Right forelimb (tissue), 1 donor: Measurements from ENCODE around the gene CCDC152.
"Not testable (repeated sequence)": the region's sequence is repeated elsewhere in the genome, so short reads cannot be mapped to it uniquely, and the experiment has no call there.

Source experiments
- DNase-seq: peaks from one replicate; pipeline ENCODE4 v3.0.0-alpha.2; 2018

CCDC152 gene

DNA sequence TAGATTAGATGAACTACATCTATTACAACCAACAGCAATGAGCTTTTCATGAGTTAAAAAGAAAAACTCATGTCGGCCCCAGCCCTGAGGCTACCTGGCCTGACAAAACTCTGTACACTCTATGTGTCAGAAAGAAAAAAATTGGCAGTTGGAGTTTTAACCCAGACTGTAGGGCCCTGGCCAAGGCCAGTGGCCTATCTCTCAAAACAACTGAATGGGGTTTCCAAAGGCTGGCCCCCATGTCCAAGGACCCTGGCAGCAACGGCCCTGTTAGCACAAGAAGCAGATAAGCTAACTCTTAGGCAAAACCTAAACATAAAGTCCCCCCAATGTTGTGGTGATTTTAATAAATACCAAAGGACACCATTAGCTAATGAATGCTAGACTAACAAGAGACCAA lies 59.9 kb downstream of the CCDC152 start:
- not testable (repeated sequence) for DNase-seq

DNA sequence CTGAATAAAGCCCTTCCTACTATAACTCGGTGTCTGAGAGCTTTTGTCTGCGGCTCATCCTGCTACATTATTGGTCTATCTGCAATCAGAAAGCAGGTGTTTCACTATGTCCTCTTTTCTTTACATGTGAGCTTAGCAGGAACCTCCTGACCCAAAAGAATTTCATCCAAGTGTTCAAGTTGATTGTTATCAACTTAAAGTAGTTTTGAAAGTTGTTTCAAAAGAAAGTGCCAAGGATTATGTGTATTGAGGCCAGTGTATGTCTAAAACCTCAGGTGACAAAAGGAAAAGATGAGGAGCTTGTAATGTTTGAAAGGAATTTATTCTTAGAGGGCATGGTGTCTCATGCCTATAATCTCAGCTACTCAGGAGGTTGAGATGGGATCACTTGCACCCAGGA lies 63.1 kb downstream of the CCDC152 start:
- DNase-seq = no peak

DNA sequence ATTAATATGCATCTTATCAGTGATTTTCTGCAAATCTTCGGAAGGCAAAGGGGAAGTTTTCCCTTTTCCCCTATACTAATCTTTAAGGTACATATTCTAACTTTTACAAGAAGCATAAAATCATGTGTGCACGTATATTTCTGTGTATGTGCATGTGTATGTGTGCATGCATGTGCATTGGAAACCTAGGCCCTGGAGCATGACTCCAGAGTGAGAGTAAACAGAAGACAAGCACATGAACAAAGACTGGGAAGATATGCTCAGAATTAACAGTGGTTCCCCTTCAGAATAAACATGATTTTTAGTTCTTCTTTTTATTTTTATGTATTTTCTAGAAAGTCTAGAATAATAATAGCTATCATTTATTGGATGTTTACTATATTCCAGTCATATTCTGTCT lies 65.9 kb downstream of the CCDC152 start:
- DNase-seq = no peak

DNA sequence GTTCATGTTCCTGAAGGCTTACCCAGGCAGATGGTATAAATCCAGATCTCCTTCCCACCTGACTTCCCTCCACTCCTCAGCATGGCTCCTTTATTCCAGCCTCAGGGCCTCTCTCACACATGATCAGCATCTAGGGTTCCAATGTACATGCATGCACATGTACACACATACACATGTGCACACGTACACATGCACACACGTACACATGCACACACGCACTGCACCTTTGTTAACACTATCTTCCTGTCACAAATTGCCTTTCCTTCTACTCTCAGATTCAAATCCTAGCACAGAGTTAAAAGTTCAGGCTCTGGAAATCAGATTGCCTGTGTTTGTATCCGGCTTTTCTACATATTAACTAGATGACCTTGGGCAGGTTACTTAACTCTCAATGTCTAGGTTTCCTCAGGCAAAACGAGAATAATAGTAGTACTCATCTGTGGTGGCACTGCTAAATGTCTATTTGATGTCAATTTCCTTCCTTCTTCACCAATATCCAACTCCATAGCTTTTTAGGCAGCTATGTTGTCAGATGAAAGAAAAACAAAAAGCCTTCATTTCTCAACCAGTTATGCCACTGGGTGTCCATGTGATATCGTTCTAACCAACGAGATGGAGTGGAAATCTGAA lies 67.8 kb downstream of the CCDC152 start:
- DNase-seq = no peak

DNA sequence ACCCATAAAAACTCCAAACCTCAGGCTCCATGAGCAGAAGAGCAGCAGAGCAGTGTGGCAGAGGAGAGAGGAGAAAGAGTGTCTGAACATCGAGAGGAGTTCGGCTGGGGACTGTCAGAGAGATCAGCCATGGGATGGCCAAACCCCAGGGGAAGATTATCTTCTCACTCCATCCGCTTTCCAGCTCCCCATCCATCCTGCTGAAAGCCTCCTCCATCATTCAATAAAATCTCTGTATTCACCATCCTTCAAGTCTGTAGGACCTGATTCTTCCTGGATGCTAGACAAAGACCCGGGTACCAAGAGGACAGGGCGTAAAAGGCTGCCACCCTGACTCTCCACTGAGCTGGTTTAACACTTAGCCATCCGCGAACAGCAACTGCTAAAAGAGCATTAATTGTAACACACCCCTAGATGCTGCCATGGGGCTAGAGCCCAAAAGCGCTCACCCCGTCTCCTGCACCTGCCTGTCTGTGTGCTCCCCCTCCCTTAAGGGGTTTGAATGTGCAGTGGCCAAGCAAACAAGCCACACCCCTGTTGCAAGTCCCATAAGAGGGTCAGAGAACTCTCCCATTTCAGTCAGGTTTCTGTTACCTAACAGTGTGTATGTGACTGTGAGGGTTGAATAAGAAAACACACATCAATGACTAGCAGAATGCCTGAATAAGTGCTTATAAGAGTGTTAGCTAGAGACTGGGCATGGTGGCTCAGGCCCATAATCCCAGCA lies 69.0 kb downstream of the CCDC152 start:
- no peak for DNase-seq

DNA sequence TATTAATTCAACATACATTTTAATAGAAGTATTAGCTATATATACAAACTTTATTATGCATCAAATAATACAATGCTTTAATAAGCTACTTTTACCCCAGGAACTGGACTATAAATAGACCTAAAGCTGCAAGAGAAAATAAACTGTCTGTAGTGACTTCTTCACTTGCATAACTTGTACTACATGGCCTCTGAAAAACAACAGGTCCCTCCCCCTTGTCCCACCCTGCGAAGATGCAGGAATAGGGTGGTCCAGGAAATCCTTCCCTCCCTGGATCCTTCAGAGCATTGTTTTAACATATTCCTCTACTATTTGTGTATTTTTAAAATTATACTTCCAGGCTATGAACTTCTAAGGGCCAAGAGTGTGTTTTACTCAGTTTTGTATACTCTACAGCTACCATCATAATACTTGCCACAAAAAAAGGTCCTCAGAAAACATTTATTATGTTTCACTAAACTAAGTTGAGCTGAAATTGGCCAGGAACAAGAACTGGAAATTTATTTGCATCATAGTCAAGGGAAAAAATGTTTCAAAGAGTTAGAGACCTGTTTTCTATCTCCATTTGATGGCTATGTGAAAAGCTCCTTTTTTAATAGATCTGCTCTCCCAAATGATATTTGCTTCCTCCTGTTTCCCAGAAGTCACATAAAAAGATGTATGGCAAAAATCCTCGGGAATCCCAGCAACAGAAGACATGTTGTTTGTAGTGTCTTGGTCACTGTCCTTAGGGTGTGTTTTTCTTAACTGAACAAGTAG lies 70.3 kb downstream of the CCDC152 start:
- no peak for DNase-seq

DNA sequence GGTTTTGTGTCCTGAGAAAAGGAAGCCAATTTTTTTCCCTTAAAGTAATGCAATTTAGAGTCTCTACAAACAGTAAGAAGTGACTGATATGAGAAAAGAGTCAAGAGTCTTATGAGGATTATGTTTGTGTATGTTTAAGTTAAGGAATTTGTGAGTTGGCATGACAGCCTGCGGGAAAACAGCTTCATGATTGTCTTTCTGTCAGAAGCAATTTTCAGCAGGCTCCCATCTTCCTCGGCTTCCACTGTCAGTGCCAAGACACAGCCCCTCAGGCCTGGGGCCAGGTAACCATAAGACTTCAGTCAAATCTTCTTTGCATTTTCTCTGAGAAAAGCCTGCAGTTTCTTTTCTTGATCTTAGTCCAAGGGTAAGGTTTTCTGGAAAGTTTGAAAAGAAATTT lies 72.1 kb downstream of the CCDC152 start:
- DNase-seq = peak; percentile 68

DNA sequence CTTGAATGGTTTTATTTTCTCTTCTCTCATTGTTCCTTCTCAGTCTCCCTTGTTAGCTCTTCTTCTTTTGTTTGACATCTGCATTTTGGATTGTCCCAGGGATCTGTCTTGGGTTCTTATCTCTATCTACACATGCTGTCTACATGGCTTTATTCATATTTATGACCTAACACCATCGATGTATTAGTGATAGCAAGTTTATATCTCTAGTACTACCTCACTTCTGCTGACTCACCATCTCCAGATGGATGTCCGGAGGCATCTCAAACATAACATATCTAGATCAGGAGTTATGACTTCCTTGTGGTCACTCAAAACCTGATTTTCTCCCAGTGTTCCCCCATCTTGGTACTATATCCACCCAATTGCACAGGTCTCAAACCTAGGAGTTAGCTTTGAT lies 74.3 kb downstream of the CCDC152 start:
- DNase-seq = no peak

DNA sequence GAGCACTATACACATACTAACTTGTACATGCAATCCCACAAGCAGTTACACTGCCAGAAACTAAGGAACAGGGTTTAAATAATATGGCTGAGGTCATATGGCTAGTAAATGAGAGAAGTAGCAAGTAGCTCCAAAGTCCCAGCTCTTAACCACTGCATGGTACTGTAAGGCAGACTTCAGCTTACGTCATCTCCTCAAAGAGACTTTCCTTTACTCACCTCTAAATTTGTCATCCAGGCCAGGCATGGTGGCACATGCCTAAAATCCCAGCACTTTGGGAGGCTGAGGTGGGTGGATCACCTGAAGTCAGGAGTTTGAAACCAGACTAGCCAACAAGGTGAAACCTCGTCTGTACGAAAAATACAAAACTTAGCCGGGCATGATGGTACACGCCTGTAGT lies 75.4 kb downstream of the CCDC152 start:
- no peak for DNase-seq

DNA sequence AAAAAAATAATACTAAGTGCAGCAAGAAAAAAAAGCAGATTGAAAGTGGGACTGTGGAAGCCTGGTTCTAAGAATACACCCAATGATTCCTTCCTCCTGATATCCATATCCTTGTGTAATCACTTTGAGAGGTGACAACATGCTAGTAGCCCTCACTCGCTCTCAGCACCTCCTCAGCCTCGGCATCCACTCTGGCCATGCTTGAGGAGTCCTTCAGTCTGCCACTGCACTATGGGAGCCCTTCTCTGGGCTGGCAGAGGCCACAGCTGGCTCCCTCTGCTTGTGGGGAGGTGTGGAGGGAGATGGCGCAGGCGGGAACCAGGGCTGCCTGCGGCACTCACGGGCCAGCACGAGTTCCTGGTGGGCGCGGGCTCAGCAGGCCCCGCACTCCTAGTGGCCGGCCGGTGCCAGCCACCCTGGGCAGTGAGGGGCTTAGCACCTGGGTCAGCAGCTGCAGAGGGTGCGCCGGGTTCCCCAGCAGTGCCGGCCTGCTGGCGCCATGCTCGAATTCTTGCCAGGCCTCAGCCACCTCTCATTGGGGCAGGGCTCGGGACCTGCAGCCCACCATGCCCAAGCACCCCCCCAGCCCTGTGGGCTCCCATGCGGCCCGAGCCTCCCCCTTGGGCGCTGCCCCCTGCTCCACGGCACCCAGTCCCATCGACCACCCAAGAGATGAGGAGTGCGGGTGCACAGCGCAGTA lies 79.6 kb downstream of the CCDC152 start:
- DNase-seq = no peak

DNA sequence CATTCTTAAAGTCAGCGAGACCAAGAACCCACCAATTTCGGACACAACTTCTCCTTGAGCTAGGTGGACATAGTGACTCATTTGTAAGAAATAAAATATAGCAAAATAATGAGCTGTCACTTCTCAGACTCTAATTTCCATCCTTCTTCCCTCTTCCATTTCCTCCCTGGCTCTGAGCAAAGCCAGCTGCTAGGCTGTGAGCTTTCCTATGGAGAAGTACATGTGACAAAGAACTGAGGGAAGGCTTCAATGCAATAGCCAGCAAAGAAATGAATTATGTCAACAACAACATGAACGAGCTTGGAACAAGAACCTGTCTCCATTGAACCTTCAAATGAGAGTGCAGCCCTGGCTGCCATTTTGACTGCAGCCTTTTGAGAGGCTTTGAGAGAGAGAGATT lies 81.0 kb downstream of the CCDC152 start:
- DNase-seq = no peak

DNA sequence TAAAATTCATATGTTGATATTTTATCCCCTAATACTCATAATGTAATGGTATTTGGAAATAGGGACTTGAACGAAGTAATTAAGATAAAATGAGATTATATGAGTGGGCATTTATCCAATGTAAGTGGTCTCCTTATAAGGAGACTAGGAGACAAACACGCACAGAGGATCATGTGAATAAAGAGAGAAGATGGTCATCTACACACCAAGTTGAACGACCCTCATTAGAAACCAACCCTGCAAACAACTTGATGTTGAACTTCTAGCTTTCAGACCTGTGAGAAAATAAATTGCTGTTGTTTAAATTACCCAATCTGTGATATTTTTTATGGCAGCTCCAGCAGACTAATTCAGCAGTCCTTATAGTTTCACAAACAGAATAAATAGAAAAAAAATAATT lies 82.6 kb downstream of the CCDC152 start:
- no peak for DNase-seq

DNA sequence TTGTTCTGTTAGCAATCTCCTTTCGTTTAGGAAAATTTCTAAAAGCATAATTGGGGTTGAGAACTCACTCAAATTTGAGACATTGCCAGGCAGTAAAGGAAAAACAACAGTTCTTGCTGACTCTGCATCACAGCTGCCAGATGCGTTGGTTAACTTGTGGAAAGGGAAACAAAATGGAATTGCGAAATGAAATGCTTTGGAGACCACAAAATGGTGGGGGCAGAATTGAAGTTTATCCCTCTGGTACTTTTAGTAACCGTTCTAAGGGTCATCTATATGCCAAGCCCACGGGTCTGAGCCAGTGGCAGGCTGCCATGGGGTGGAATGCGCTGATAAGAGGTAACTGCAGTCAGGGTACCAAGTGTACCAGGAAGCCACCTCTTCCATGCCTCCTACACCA lies 83.7 kb downstream of the CCDC152 start:
- DNase-seq = peak; percentile 63

DNA sequence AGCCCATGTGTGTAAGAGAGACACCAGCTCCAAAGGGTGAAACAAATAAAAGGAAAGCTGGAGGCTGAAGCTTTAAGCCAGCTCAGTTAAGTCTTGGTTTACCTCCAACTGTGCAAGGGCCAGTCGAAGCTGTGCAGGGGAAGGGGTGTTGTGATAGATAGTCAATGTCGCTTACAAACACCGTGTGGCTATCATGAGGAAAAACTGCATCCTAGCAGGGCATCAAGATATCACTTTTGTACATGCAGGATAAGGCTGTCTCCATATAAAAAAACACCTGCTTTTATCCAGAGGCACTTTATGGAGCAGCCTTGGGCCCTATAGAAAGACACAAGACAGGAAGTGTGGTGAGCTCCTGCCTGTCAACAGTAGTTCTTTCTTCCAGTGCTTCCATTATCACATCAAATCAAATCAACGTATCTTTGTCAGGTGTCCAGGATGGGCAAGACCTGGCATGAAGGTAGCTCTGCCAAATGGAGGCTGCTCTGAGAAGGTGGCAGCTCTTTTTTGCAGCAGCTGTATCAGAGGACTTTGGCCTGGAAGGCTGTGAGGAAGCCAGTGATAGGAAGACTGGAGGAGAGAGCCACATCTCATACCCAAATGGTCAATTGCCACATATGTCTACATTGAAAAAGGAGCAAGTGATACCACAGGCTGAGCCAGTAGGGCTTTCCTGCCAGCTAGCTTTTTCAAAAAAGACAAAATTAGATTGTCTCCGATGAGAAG lies 84.4 kb downstream of the CCDC152 start:
- DNase-seq = no peak

DNA sequence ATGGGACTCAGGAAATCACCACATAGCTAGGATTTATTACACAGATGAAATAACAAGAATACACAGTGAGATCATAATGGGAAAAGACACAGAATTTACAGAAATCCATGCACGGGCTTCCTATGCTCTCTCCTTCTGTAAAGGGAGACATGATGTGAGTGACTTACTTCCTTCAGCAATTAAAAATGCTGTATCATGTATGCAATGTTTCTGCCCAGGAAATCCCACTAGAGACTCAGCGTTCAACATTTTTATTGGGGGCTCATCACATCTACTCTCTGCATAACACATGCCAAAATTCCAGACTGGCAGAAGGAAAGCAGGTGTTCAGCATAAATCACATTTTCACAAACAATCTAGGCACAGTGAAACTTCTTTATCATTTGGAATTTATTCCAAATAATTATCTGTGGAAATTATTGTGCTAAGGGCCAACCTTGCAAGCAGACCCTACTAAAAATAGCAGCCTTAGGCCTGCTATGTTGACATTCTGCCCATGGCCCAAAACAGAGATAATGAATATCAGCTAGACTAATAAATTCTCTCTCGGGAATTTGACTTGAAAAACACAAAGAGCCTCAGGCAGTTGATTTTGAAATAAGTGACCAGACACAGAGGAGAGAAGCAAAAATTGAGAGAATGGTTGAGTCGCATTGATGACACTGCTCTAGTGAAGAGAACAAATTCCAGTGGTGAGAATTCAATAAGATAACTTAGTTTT lies 86.5 kb downstream of the CCDC152 start:
- no peak for DNase-seq

DNA sequence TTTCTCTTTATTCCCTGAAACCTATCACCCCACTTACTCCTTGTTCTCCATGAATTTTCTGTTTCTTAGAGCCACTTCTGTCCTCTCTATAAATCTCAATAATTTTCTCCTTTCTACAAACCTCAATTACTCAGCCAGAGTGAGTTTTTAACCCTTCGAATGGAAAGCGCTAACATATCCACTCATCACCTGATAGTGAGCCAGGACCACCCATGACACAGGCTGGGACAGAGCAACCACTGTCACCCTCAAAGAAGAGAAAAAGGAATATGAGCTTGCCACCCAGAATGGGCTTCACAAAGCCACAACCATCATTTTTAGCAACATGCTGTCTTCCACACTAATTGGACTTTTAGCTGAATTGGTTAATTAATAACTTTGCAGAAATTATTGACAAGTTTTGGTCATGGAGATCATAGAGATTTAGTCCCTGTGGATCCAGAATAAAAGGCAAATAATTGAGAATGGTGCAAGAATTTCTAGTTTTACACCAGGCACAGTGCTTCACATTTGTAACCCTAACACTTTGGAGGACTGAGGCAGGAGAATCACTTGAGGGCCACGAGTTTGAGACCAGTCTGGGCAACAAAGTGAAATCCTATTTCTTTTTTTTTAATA lies 87.2 kb downstream of the CCDC152 start:
- DNase-seq = no peak

DNA sequence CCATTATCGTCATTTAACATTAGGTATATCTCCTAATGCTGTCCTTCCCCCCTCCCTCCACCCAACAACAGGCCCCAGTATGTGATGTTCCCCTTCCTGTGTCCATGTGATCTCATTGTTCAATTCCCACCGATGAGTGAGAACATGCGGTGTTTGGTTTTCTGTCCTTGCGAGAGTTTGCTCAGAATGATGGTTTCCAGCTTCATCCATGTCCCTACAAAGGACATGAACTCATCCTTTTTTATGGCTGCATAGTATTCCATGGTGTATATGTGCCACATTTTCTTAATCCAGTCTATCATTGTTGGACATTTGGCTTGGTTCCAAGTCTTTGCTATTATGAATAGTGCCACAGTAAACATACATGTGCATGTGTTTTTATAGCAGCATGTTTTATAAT lies 87.8 kb downstream of the CCDC152 start:
- DNase-seq = not testable (repeated sequence)

DNA sequence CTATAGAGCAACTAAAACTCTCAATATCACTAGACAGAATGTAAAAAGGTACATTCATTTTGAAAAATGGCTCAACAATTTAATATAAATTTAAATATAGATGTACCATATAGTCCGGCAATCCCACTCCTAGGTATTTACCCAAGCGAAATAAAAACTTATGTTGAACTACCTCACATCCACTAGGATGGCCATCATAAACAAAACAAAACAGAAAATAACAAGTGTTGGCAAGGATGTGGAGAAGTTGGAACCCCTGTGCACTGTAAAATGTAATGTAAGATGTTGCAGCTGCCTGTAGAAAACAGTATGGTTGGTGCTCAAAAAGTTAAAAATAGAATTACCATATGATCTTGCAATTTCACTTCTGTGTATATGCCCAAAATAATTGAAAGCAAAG lies 91.9 kb downstream of the CCDC152 start:
- DNase-seq = no peak

DNA sequence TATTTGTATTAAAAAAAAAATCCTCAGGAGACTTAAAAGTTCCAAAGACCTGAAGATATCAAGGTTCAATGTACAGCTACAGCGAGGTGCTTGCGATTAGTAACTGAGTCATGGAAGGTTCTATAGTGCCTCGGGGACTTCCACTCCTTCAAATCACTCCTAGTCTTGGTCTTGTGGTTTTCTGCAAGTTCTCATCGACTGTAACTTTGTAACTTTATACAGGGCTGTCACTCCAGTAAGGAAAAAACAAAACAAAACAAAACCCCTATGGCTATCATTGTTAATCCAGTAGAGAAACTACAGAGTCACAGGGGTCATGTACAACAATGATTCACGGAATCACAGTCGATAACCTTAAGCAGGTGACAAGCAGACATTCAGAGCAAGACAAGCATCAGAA lies 94.9 kb downstream of the CCDC152 start:
- DNase-seq = no peak
